ENCODE data around the gene OAT. TPM values are rescaled to one million over a fixed set of nuclear protein-coding genes. Genes with fewer than 3 reads are reported as not detected.

The OAT gene
- total and polyA plus RNA-seq, 2 donors from 2014 or later: 44.1 to 76.6 TPM

Other genes starting within 250 kb of the OAT start
- gene NKX1-2, start 31.1 kb upstream of the OAT start, total RNA-seq: not detected
- not detected for gene NKX1-2, start 31.1 kb upstream of the OAT start, polyA plus RNA-seq (ENCODE audit: insufficient read depth, low read depth, low replicate concordance)
- 16.6 TPM for gene LHPP, start 42.9 kb upstream of the OAT start, total RNA-seq
- gene LHPP, start 42.9 kb upstream of the OAT start, polyA plus RNA-seq (ENCODE audit: insufficient read depth, low read depth, low replicate concordance): 52.5 TPM

Measured in kidney (tissue), 2 donors.